HG03571 (cell line): Measurements from ENCODE around the gene ENTREP3.
A peak's percentile ranks its signal among the peaks of the same experiment; 100 is the strongest.
"Not testable (repeated sequence)": the region's sequence is repeated elsewhere in the genome, so short reads cannot be mapped to it uniquely, and the experiment has no call there.

Source experiments
- ATAC-seq: cut with Tn5 transposase; IDR thresholded peaks from one replicate; pipeline ENCODE4 v1.9.1; 2021; ENCODE audit not compliant: unreplicated experiment

The ENTREP3 gene, protein sequence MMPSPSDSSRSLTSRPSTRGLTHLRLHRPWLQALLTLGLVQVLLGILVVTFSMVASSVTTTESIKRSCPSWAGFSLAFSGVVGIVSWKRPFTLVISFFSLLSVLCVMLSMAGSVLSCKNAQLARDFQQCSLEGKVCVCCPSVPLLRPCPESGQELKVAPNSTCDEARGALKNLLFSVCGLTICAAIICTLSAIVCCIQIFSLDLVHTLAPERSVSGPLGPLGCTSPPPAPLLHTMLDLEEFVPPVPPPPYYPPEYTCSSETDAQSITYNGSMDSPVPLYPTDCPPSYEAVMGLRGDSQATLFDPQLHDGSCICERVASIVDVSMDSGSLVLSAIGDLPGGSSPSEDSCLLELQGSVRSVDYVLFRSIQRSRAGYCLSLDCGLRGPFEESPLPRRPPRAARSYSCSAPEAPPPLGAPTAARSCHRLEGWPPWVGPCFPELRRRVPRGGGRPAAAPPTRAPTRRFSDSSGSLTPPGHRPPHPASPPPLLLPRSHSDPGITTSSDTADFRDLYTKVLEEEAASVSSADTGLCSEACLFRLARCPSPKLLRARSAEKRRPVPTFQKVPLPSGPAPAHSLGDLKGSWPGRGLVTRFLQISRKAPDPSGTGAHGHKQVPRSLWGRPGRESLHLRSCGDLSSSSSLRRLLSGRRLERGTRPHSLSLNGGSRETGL

GRCh38 chr1:155255243-155256007 lies at the start of gene ENTREP3:
Gene ENTREP3 (minus strand): TSS chr1:155255483. CDS start chr1:155254877, 606 bp downstream.
- ATAC-seq = peak; percentile 40

DNA sequence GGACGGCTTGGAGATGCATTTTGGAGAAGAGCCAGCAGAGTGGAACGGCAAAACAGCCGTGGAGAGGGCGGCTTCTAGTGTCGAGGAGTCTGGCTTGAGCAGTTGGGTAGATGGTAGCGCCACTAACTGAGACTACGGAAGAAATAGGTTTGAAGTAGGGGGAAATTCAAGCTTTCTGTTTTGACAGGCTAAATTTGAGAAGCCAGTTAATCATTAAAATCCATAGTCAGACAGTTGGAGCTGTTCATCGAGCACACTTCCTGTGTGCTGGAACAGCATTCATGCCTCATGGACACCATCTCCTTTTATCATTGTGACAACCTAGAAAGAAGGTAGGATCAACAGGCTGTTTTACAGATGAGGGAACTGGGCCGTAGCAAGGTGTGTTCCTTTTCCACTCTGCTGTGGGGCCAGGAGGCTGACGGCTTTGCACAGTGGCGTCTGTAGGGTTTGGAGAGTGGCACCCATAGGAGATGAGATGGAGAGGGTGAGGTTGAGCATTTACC lies 49.3 kb upstream of the ENTREP3 start:
- ATAC-seq = no peak

- no peak for ATAC-seq
These were observed 46.1 kb upstream of the ENTREP3 start, which contains the start of gene PKLR for GRCh38 chr1:155301342-155301841. Gene PKLR (minus strand): TSS chr1:155301438. CDS start chr1:155301395, 43 bp downstream.

DNA sequence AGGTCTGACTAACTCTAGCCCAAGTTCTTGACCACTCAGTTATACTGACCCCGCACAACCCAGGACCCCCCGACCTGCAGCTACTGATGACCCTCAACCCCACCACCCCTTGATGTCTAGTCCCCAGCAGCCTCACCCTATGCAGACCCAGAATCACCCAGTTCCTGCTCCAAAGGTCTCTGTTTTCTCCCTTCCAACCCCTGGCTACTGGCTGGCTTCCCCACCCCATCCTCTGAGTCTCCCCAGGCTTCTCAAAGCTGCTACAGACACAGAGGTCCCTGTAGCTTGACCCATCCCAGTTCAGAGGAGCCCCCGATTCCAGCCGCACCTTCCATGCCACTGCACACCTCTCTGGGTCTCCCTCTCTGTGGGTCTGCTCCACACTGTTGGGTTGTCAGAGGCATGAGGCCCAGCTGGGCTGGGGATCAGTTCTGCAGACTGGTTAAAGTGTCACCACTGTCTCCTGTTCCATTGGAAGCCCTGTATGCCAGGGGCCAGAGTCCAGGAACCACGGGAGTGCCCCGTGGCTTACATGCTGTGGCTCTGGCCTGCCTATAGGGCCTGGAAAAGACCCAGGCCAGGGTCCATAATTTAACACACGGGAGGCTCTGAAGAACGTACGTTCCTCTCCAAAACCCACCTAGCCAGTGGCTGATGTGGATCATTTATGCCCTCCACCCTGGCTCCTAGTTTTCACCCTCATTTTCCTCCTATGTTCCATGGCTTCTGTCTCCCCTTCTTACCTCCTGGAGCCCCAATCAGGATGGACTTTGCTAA lies 45.5 kb upstream of the ENTREP3 start:
- no peak for ATAC-seq

DNA sequence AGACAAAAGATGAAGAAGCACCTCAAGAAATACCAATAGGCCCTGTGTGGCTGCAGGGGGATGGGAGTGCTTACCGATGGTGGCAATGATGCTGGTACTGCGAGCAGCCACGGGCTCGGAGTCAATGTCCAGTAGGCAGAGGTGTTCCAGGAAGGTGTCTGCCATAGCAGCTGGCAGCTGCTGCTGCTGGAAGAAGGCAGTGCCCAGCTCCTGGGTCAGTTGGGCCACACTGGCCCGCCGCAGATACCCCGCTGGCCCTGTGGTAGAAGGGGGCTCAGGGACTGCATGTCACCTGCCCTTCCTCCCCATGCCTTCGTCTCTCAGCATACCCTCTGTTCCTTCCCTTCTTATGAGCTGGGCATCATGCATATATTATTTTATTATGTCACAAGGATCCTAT lies 44.7 kb upstream of the ENTREP3 start:
- no peak for ATAC-seq

DNA sequence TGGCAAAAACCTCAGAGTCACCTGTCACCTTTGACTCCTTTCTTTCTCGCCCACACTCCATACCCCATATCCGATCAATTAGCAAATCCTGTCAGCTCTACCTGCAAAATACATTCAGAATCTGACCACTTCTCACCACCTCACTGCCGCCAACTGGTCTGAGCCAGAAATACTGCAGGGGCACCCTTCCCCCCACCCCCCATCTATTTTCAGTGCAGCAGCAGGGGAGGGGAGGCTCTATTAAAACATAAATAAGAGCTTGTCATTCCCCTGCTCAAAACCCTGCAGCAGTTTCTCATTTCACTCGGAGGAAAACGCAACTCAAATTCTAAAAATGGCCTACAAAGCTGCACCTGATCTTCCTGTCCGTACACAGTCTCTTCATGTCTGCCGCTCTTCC lies 42.1 kb upstream of the ENTREP3 start:
- no peak for ATAC-seq

GRCh38 chr1:155296661-155297060 lies 41.4 kb upstream of the ENTREP3 start:
- no peak for ATAC-seq

GRCh38 chr1:155295942-155296267 lies 40.6 kb upstream of the ENTREP3 start:
- no peak for ATAC-seq

DNA sequence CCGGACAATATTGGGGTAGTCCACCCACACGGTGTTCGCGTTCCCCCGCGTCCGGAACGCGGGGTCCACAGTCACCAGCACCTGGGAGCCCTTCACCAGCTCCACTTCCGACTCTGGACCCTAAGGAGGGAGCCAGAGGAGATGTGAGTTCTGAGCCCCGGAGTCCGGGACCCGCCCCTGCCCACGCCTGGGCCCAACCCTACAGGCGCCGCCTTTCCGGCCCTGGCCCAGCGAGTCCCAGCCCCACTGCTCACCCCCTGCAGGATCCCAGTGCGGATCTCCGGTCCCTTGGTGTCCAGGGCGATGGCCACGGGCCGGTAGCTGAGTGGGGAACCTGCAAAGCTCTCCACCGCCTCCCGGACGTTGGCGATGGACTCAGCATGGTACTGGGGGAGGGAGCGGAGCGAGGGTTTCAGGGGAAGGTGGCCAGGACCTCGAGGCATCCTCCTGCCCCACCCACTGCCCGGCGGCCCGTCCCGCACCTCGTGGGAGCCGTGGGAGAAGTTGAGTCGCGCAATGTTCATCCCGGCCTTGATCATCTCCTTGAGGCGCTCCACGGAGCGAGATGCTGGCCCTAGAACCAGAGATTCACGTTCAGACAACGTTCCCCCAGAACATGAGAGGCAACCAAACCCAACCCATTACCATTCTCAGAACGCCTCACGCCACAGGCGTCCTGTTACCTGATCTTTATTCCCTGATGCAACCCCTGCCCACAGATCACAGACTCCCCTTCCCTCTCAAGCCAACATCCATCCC lies 40.1 kb upstream of the ENTREP3 start:
- ATAC-seq = no peak

- ATAC-seq = no peak
These were observed 39.4 kb upstream of the ENTREP3 start for GRCh38 chr1:155294520-155295182.

DNA sequence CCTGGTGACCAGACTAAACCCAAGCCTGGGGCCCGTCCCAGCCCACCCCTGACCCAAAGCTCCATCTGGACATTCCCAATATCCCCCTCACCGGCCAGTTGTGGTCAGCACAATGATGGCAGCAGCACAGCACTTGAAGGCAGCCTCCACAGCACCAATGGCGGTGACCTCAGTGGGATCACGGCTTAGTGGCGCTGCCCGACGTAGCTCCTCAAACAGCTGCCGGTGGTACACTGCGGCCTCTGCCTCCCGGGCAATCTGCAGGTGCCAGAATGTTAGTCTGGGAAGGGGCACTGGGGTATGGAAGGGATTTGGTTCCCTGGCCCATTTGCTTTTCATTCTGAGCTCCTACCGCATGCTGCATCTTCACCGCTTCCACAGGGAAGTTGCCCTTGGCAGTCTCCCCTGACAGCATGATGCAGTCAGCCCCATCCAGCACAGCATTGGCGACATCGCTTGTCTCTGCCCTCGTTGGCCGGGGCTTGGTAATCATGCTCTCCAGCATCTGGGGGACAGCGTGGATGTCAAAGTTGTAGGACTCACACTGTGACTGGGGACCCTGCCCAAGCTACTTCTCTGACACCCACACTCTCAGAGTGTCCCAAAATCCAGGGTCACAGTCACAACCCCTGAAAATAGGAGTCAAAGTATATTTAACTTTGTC lies 37.9 kb upstream of the ENTREP3 start:
- ATAC-seq = no peak

DNA sequence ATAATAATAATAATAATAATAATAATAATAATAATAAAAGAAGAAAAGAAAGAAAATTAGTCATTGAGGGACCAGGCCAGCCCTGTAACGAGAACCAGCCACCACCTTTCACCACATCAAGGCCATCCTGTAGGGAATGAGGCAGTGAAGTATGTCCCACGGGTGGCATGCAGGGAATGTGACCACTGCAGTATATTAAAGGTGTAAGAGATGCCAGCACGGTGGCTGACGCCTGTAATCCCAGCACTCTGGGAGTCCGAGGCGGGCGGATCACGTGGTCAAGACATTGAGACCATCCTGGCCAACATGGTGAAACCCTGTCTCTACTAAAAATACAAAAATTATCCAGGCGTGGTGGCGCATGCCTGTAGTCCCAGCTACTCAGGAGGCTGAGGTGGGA lies 35.7 kb upstream of the ENTREP3 start:
- ATAC-seq = not testable (repeated sequence)

DNA sequence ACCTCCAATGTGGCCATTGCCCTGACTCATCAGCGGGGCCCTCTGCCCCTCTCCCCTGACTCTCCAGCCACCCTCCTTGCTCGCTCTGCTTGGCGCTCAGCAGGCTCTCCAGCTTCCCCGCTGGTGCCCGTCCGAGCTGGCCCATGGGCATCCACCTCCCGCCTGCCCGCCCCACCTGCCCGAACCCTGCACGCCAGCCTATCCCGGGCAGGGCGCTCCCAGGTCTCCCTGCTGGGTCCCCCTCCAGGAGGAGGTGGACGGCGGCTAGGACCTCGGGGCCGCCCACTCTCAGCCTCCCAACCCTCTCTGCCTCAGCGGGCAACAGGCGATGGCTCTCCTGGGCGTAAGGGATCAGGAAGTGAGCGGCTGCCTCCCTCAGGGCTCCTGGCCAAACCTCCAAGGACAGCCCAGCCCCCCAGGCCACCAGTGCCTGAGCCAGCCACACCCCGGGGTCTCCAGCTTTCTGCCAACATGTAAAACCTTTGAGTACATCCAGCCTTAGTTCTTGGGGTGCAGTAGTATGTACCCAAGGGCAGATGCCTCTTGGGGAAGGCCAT lies 32.8 kb upstream of the ENTREP3 start:
- ATAC-seq = no peak

DNA sequence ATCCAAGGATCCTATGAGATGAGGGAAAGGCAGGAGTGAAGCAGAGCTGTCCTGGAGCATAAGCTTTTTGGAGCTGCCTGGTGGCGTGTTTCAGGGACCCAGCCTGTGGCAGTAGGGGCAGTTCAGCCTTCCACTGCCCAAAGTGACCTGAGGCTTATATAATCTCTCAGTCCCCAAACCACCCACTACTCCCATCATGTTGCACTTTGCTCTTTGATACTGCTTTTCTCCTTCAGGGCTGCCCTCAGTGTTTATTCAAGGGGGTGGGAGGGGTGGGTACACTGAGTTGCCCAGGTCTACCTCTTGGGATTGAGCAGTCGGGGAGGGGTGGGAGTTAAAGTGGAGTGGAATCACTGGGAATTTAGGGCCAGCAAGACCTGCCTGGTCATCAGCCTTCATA lies 31.3 kb upstream of the ENTREP3 start:
- no peak for ATAC-seq

GRCh38 chr1:155285631-155286044 lies 30.4 kb upstream of the ENTREP3 start:
- no peak for ATAC-seq

- no peak for ATAC-seq
These were observed 29.8 kb upstream of the ENTREP3 start for GRCh38 chr1:155285063-155285462.

DNA sequence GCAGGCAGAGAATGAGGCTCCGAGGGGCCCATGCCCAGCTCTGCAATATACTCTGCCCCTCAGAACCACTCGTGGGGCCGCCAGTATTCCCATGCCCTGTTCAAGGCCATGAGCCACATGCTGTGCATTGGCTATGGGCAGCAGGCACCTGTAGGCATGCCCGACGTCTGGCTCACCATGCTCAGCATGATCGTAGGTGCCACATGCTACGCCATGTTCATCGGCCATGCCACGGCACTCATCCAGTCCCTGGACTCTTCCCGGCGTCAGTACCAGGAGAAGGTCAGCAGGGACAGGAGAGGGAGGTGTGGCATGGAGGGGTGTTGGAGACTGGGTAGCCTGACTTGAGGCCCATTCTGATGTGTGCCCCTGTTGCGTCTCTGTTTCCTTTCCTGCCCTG lies 29.2 kb upstream of the ENTREP3 start:
- ATAC-seq = no peak

- ATAC-seq = no peak
These were observed 27.3 kb upstream of the ENTREP3 start for GRCh38 chr1:155282488-155283091.
